ENCODE data around the gene ARIH2. TPM values are rescaled to one million over a fixed set of nuclear protein-coding genes. Genes with fewer than 3 reads are reported as not detected.

ARIH2 gene
- total and polyA plus RNA-seq, 9 of the 15 experiments (the other 6 are each of a cell fraction or from before 2014, with no cell fraction given): 27.0 to 120 (median 108) TPM

DNA sequence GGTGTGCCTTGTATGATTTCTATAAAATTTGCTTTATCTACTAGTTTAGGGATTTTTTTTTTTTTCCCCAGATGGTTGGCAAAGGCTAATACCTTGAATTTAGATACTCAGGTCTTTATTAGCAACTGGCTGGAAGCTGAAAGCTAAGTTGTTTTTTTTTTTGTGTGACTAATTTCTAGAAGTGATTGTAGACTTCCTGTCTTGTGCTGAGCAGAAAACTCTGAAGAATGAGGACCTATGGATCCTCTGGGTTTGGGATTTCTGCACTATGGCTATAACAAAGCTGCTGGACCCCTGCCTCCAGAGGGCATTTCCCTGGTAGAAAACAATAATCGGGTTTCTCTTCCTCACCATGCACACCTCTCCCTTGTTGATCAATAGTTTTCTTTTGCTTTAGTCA is 10.0 kb downstream of the ARIH2 start:
- CTCF ChIA-PET (ENCODE audit: low intra/inter-chr PET ratio): no interaction called here
- in situ Hi-C loops (cut with MboI): no loop called here
- ATAC-seq: no peak
- Histone ChIP-seq H2AFZ (ENCODE audit: low read depth, low read length) (no peak overlapping the region), H3K27me3 (ENCODE audit: control insufficient read depth in 2 of 2, insufficient read depth in 2 of 2, low read length in 2 of 2) (no peaks in the 10 kb centered on the region), H3K4me3 (no peak overlapping the region), H3K79me2 (ENCODE audit: control insufficient read depth, insufficient read depth, low read length) (peaks cover 92% of the 10 kb centered on the region), H3K9ac (ENCODE audit: insufficient read depth in 1 of 2, low read depth in 2 of 2, low read length in 2 of 2) (no peak overlapping the region), H3K4me2 (ENCODE audit: insufficient read depth, low read length) (no peak overlapping the region), H3K36me3 (ENCODE audit: control insufficient read depth, insufficient read depth, low read length) (peaks cover 76% of the 10 kb centered on the region), H3K9me1 (ENCODE audit: control insufficient read depth, insufficient read depth, low read length) (peaks cover 3% of the 10 kb centered on the region), H3K4me1 (replicated peaks in 1 of 2; ENCODE audit: control insufficient read depth in 2 of 2, insufficient read depth in 2 of 2, low read length in 2 of 2) (peaks cover 0 to 13% of the 10 kb centered on the region in 2 experiments; a peak in 4 of 5 replicates), H3K9me3 (replicated peaks; ENCODE audit: control insufficient read depth, insufficient read depth, low read depth, low read length) (no peaks in the 10 kb centered on the region), H4K20me1 (replicated peaks; ENCODE audit: control insufficient read depth, insufficient read depth, low read length) (peaks cover 14% of the 10 kb centered on the region), H3K27ac (ENCODE audit: extremely low read depth, low read depth, low read length) (no peak overlapping the region)
- 100% methylated on average over 1 of the region's 1 CpG for WGBS (ENCODE audit: insufficient coverage, low coverage, missing lambda C conversion rate)
- DNase-seq (ENCODE audit: extremely low read depth in 1 of 4, low spot score in 3 of 4): no peak
- FAIRE-seq: no peak
- intact Hi-C loops (cut with micrococcal nuclease): no loop called here
- TF ChIP-seq DMBX1 (CRISPR knock-in tag; IDR thresholded peaks at IDR 0.05; ENCODE audit: borderline replicate concordance) (no peak), GTF2B (IDR thresholded peaks at IDR 0.05; ENCODE audit: extremely low read depth, insufficient read length) (no peak), IRF2 (CRISPR knock-in tag; IDR thresholded peaks at IDR 0.05) (no peak)
- TF ChIP-seq, protein P1, sequence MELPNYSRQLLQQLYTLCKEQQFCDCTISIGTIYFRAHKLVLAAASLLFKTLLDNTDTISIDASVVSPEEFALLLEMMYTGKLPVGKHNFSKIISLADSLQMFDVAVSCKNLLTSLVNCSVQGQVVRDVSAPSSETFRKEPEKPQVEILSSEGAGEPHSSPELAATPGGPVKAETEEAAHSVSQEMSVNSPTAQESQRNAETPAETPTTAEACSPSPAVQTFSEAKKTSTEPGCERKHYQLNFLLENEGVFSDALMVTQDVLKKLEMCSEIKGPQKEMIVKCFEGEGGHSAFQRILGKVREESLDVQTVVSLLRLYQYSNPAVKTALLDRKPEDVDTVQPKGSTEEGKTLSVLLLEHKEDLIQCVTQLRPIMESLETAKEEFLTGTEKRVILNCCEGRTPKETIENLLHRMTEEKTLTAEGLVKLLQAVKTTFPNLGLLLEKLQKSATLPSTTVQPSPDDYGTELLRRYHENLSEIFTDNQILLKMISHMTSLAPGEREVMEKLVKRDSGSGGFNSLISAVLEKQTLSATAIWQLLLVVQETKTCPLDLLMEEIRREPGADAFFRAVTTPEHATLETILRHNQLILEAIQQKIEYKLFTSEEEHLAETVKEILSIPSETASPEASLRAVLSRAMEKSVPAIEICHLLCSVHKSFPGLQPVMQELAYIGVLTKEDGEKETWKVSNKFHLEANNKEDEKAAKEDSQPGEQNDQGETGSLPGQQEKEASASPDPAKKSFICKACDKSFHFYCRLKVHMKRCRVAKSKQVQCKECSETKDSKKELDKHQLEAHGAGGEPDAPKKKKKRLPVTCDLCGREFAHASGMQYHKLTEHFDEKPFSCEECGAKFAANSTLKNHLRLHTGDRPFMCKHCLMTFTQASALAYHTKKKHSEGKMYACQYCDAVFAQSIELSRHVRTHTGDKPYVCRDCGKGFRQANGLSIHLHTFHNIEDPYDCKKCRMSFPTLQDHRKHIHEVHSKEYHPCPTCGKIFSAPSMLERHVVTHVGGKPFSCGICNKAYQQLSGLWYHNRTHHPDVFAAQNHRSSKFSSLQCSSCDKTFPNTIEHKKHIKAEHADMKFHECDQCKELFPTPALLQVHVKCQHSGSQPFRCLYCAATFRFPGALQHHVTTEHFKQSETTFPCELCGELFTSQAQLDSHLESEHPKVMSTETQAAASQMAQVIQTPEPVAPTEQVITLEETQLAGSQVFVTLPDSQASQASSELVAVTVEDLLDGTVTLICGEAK (IDR thresholded peaks at IDR 0.05): no peak
- TF ChIP-seq, protein P1 (CRISPR knock-in tag; IDR thresholded peaks at IDR 0.05): no peak
- TF ChIP-seq, protein P2, sequence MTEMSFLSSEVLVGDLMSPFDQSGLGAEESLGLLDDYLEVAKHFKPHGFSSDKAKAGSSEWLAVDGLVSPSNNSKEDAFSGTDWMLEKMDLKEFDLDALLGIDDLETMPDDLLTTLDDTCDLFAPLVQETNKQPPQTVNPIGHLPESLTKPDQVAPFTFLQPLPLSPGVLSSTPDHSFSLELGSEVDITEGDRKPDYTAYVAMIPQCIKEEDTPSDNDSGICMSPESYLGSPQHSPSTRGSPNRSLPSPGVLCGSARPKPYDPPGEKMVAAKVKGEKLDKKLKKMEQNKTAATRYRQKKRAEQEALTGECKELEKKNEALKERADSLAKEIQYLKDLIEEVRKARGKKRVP (CRISPR knock-in tag; IDR thresholded peaks at IDR 0.05): no peak
- POLR2A ChIA-PET: interaction anchor here (1.0 to 3.6 kb wide), 3 partner anchors 9 to 13 kb away, joined by 3 to 25 read pairs (median 3); partner anchors contain the start of gene ARIH2
- no TSS peak for BruUV-seq (replicated peaks)
